ENCODE data around the gene RERG. TPM values are rescaled to one million over a fixed set of nuclear protein-coding genes. Genes with fewer than 3 reads are reported as not detected.

The RERG gene
- total RNA-seq, 1 donor from 2014 or later = 1.2 TPM

DNA sequence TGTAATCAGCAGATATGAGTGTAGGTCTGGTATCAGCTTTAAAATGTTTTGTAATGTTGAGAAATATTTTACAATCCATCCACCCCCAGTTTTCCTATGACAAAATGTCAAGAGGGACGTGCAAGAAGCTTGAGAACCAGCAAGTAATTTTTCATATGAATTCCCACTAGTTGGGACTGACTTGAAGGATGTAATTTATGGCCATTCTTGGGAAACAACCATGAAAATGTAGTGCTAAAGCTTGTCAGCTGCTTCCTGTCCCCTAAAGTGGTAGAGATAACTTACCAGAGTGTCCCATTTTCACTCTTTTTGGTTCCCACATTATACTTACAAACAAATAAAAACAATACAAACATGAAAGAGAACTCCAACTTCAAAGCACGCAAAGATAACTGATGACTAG, 63.9 kb downstream of the RERG start:
- Histone ChIP-seq H3K36me3 (ENCODE audit: control insufficient read depth, insufficient read depth, low read length) (no peaks in the 10 kb centered on the region), H3K27me3 (ENCODE audit: control insufficient read depth, insufficient read depth, low read length) (no peaks in the 10 kb centered on the region), H3K4me3 (ENCODE audit: low read depth, low read length) (no peak overlapping the region)
- TF ChIP-seq, protein P1, sequence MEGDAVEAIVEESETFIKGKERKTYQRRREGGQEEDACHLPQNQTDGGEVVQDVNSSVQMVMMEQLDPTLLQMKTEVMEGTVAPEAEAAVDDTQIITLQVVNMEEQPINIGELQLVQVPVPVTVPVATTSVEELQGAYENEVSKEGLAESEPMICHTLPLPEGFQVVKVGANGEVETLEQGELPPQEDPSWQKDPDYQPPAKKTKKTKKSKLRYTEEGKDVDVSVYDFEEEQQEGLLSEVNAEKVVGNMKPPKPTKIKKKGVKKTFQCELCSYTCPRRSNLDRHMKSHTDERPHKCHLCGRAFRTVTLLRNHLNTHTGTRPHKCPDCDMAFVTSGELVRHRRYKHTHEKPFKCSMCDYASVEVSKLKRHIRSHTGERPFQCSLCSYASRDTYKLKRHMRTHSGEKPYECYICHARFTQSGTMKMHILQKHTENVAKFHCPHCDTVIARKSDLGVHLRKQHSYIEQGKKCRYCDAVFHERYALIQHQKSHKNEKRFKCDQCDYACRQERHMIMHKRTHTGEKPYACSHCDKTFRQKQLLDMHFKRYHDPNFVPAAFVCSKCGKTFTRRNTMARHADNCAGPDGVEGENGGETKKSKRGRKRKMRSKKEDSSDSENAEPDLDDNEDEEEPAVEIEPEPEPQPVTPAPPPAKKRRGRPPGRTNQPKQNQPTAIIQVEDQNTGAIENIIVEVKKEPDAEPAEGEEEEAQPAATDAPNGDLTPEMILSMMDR (IDR thresholded peaks at IDR 0.05; ENCODE audit: insufficient read depth, low read length, poor library complexity, severe bottlenecking) = no peak
- no peak for DNase-seq (ENCODE audit: low read depth)

DNA sequence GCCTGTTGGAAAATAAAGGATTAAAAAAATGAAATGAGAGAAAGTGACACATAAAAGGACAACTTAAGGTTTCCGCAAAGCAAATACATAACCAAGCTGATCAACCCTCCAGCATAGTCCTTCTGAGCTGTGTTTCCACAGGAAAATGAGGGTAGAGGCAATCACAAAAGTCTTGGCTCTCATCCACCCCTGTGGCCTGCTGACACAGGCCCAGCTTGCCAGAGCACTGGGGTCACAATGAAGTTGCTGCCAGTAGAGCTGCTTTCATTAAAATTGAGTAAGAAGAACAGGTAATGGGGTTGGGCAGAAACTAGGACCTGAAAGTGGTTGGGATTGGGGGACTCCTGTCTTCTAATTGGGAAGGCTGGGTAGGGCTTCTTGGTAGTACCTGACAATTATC, 65.9 kb downstream of the RERG start:
- no peaks in the 10 kb centered on the region for H3K36me3 ChIP-seq (ENCODE audit: control insufficient read depth, insufficient read depth, low read length)
- TF ChIP-seq, protein P1 (IDR thresholded peaks at IDR 0.05; ENCODE audit: insufficient read depth, low read length, poor library complexity, severe bottlenecking) = no peak
- no peaks in the 10 kb centered on the region for H3K27me3 ChIP-seq (ENCODE audit: control insufficient read depth, insufficient read depth, low read length)
- H3K4me3 ChIP-seq (ENCODE audit: low read depth, low read length) = no peak overlapping the region
- DNase-seq (ENCODE audit: low read depth) = no peak

DNA sequence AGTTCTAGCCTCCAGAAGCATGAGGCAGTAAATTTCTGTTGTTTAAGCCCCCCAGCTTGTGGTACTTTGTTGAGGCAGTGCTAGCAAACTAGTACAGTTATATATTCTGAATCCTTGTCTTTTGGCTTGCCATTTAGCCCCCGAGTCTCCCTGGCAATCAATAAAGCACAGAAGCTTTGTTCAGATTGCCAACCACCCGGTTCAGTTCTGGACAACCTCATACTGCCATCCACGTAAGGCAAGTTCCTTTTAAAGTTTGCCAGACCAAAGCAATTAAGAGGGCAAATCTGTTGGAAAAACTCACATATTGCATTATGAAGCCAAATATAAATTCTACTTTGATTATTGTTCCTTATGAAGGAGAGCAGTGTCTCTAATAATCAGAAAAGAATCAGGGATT, 67.1 kb downstream of the RERG start:
- TF ChIP-seq, protein P1 (IDR thresholded peaks at IDR 0.05; ENCODE audit: insufficient read depth, low read length, poor library complexity, severe bottlenecking) = no peak
- H3K27me3 ChIP-seq (ENCODE audit: control insufficient read depth, insufficient read depth, low read length) = no peaks in the 10 kb centered on the region
- no peak for DNase-seq (ENCODE audit: low read depth)
- H3K36me3 ChIP-seq (ENCODE audit: control insufficient read depth, insufficient read depth, low read length) = no peaks in the 10 kb centered on the region
- H3K4me3 ChIP-seq (ENCODE audit: low read depth, low read length) = no peak overlapping the region

DNA sequence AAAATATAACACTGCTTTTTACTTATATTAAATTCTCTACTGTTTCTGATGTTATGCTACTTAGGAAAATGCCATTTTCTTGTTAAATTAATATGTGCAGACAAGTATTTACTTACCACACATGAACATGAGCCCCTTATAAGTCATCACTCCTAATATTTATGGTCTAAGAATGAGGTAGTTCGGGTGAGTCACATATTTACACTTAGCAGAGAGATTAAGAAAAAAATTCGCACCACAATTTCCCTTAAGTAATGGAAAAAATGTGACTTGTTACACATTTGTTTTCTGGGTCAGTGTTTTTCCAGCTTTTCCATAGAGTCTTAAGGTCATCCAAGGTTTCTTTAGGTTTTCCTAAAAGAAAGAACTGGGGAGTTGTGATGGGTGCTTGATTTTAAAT, 68.3 kb downstream of the RERG start:
- TF ChIP-seq, protein P1 (IDR thresholded peaks at IDR 0.05; ENCODE audit: insufficient read depth, low read length, poor library complexity, severe bottlenecking) = no peak
- Histone ChIP-seq H3K4me3 (ENCODE audit: low read depth, low read length) (no peak overlapping the region), H3K27me3 (ENCODE audit: control insufficient read depth, insufficient read depth, low read length) (no peaks in the 10 kb centered on the region), H3K36me3 (ENCODE audit: control insufficient read depth, insufficient read depth, low read length) (no peaks in the 10 kb centered on the region)
- DNase-seq (ENCODE audit: low read depth) = peak; percentile 59

DNA sequence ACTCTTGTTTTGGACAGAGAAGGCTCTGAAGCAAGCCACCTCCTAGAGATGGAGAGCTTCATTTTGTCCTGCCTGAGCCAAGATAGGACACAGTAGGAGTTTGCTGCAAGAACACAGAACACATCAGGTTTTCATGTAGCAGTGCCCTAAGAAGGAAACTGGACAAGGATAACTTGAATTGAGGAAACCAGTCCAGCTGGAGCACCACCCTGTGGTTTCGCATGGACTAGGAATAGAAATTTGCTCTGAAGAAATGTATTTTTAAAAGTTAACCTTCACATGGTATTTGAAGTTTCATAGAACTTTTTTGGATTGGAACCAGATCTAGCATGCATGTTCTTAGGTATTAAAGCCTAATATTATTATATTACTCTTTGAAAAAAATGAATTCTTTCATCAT, 68.8 kb downstream of the RERG start:
- TF ChIP-seq, protein P1 (IDR thresholded peaks at IDR 0.05; ENCODE audit: insufficient read depth, low read length, poor library complexity, severe bottlenecking) = peak; percentile 35
- no peak overlapping the region for H3K4me3 ChIP-seq (ENCODE audit: low read depth, low read length)
- no peak for DNase-seq (ENCODE audit: low read depth)

More for the DNA sequence above, 68.8 kb downstream of the RERG start:
- Histone ChIP-seq H3K27me3 (ENCODE audit: control insufficient read depth, insufficient read depth, low read length) (no peaks in the 10 kb centered on the region), H3K36me3 (ENCODE audit: control insufficient read depth, insufficient read depth, low read length) (no peaks in the 10 kb centered on the region)

Data from kidney epithelial cell (primary cell).